Activated CD4-positive, alpha-beta T cell treated with anti-CD3 and anti-CD28 coated beads, Interleukin-2, amount 50 U/mL, for 1 hour (primary cell): ENCODE results near the gene MPZL1.

Source experiments
- DNase-seq: peaks from one replicate; pipeline ENCODE4 v3.0.0-alpha.2; 2020

MPZL1 gene

DNA sequence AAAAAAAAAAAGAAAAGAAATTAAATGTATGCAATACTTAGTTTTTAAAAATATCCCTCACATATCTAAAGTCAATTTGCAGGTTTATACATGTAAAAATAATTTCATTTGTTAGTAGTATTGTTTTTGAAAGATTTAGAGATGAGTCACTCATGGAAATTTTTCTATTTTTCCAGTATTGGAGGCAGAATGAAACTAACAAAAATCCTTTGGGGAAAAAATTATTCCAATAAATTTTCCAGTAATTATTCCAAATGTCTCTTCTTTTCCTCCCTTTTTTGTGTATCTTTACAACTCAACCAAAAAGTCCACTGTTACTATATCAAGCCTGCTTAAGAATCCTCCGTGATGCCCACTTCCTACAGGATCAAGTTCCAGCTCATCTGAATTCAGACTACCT lies 29.9 kb downstream of the MPZL1 start:
- no peak for DNase-seq

DNA sequence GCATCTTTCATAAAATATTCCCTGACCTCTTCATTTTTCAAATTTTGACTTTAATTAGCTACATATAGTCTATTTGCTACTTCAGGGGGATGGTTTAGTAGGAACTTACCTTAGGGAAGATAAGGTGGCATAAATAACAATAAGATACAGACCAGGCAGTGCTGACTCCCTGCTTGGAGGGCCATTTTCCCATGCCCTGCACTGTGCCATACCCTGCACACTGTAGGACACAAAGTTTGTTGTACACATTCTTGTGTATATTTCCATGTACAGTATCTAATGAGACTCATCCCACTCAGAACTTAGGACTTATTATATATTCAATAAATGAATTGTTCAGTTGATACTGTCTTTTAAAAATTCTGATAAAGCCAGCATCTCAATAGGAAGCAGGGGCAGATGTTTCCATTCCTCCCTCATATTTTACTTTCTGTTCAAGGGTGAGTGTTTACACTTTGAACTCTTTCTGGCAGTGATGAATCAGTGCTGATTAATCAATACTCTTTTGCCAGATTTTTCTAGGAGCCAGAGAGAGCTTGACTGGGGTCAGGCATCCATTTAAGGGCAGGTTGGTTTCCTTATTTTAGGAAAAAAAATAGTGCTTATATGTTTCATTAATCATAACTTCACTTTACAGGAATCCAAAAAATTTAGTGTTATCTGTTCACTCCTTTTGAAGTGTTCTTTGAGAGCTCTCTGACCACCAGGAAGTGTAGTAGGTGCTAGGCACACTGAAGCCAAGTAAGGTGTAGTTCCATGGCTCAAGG lies 30.6 kb downstream of the MPZL1 start:
- no peak for DNase-seq

DNA sequence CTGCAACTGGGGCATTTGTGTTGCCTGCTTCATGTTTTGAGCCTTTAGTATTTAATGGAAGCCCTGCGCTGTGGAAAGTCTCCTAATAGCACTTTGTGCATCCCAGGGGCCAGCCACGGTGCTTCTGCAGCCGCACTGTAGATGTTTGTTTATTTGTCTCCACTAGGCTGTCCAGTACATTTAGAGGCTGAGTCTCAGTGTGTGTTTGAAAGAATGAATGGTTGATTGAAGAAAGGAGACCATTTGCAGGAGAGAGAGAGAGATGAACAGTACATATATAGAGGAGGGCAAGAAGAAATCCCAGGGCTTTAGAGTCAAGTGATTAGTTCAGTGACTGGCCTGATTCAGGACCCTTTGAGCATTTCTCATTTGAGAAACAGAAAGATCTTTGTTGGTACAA lies 33.9 kb downstream of the MPZL1 start:
- no peak for DNase-seq

DNA sequence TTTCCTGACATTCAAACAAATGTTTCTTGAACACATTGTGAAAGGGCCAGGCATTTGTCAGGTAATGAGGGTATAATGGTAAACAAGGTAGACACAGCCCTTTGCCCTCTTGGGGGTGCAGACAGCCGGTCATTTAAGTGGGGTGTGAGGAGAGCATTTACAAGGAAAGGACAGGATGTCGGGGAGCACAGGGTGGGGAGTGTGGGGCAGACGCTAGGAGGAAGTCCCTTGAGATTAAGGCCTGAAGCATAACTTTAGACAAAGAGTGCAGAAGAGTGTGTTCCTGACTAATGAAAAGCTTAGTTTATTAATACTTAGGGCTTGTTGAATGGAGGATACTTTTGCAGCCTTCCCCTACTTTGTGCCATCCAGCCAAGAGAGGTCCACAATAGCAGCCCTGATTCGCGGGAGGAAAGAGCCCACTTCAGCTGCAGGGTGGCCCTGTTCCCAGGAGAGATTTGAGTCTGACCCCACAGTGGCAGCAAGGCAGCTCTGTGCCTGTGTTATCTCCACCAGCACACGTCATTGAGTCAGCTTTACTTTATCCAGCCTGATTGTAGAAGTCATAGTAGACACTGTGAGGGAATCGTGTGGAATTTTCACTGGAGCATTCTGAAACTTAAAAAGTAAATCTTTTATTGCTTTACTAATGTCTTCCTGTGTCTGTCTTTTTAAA lies 35.1 kb downstream of the MPZL1 start:
- DNase-seq = no peak

DNA sequence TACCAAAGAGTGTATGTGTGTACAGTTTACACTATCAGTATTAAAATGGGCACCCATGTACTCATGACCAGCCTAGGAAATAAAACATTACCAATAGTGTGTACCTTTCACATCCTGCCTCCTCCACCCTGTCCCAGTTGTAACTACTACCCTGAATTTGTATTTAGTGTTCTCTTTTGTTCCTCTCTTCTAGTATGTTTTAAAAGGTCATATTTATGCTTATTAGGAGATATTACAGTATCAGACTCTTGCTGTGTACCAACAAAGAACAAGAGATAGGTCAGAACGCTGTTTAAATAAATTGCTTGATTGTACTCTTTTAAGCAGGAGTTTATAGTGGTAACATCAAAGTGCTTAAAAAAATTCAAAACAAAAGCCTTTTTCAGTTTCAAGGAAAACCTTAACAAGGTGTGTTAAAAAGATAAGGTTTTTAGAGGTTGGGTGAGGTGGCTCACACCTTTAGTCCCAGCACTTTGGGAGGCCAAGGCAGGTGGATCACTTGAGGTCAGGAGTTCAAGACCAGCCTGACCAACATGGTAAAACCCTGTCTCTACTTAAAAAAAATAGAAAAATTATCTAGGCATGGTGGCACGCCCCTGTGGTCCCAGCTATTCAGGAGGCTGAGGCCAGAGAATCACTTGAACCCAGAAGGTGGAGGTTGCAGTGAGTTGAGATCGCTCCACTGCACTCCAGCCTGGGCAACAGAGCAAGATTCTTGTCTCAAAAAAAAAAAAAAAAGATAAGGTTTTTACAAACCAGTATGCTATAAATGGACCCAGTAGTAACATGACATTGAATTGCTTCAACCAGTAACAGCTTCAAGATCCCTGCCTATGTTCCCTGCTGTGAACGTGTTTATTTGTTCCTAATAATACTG lies 35.9 kb downstream of the MPZL1 start:
- DNase-seq = no peak

DNA sequence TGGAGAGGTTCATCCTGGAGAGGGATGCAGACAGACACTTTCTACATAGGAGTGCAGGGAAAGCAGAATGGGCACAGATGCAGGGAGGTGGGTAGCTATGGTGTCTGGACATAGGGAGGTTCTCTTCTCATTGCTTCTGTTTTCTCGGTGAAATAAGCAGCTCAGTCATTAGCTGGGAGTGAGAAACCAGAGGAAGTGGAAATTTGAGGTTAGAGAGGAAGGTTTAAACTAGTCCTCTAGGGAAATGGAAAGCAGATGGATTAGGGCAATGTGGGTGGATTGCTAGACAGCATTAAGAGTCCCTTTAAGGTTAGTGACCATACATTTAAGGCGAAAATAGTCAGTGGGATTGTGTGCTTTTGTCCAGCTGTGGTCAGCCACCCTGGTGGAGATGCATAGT lies 39.6 kb downstream of the MPZL1 start:
- no peak for DNase-seq

DNA sequence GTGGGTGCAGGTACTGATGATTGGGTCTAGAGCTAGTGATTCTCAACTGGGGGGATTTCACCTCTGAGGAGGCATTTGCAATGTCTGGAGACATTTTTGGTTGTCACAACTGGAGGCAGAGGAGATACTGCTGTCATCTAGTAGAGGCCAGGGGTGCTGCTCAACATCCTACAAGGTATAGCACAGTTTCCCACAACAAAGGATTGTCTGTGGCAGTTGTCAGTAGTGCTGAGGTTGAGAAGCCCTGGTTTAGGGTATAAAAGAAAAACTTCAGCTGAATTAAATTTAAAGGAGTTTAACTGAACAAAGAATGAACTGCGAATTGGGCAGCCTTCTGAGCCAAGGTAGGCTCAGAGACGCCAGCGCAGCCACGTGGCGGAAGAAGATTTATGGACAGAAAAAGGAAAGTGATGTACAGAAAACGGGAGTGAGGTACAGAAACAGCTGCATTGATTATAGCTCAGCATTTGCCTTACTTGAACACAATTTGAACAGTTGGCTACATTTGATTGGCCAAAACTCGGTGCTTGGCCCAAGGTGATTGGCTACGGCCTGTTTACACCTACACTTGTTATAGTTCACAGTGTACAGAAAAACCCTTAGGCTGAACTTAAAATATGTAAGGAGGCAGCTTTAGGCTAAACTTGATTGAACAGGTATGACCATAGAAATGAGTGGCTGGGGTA lies 40.4 kb downstream of the MPZL1 start:
- DNase-seq = no peak

DNA sequence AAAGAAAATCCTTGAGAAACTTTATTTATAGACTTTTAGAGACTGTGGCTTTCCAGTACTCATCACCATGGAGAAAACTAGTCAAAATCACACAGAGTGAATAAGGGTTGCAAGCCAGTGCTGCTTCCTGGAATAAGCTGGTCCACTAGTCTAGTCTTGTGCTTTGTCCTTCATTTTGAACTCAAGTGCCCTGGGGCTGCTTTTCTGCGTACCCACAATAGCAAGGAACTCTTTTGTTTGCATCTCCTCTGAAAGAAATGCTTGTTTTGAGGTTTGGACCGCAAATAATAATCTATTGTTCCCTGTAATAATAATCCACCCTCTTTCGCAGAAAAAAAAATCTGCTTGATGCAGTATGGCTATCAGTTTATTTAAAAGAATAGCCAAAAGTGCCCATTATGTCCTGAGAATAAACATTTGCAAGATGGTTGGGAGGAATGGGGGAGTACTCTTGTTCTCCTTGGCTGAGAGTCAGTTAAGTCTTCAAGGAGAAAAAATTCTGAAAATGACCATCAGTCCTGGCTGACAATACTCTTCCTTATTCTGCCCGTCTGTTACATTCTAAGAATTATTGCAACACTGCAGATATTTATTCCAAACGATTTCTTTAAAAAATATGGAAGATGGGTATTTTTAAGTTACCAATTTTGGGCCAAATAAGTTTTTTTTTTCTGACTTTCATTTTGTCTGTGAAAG lies 41.9 kb downstream of the MPZL1 start:
- no peak for DNase-seq

DNA sequence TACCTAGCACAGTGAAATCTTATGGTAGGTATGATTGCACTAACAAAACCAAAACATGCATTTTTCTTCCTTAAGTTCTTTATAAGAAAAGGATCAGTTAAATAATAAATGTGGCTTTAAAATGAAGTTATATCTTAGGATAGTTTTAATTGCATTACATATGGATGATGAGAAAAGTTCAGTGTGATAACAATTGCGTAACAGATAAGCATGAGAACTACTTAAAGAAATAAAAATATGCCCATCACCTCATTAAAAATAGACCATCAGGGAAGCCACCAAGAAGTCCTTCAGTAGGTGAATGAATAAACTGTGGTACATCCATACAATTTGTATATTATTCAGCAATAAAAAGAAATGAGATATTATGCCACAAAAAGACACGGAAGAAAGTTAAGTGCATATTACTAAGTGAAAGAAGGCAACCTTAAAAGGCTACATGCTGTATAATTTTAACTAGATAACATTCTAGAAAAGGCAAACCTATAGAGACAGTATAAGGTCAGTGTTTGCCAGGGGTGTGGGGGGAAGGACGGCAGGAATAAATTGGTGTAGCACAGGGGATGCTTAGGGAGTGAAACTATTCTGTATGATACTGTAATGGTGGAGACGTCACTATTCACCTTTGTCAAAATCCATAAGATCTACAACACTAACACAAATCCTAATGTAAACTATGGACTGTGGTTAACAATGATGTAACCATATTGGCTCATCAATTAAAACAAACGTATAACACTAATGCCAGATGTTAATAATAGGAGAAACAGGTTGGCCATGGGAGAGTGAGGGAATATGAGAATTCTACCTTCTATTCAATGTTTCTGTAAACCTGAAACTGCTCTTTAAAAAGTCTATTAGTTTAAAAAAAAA lies 42.9 kb downstream of the MPZL1 start:
- no peak for DNase-seq

DNA sequence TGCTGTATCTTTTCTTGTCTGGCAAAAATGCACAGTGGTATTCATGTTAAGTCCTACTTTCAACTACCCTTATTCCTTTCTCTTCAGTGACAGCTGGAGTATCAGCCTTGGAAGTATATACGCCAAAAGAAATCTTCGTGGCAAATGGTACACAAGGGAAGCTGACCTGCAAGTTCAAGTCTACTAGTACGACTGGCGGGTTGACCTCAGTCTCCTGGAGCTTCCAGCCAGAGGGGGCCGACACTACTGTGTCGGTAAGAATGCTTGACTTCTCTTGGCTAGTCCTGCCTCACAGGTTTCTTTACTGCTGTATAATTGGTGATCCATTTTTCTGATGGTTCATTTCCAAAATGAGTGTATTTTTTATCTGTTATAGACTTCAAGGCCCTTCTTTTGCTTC lies 43.7 kb downstream of the MPZL1 start:
- DNase-seq = no peak

DNA sequence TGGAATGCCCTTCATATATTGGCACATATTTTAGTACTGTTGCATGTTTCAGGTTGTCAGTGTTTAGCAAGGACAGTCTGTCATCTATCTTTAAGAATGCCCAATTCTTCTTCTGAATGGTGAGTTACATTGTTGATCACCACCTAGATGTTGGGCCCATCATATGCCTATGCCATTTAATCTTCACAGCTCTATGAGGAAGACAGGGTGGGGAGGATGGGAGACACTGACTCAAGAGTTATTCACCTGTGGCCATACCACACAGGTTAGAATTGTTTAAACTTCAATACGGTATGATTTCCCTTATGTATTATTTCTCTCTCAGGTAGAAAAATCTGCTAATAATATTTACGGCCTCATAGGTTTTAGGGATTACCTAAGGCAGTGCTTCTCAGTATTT lies 44.8 kb downstream of the MPZL1 start:
- DNase-seq = no peak

DNA sequence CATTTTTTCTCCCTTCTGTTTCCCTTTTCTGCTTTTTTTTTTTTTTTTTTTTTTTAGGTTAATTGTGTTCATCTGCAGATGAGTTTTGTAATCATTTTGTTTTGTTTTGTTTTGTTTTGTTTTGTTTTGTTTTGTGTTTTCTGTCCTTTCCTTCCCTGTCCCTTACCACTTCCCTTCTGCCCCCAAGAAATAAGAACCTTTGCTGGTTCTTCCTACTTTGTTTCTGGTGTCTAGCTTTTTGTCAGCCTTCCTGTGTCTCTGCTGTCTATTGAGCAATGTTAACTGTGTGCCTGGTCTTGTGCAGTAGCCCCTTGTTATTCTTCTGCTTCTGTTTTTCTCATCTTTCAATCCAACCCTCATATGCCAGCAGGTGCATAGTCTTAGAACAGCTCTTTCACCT lies 46.0 kb downstream of the MPZL1 start:
- no peak for DNase-seq

DNA sequence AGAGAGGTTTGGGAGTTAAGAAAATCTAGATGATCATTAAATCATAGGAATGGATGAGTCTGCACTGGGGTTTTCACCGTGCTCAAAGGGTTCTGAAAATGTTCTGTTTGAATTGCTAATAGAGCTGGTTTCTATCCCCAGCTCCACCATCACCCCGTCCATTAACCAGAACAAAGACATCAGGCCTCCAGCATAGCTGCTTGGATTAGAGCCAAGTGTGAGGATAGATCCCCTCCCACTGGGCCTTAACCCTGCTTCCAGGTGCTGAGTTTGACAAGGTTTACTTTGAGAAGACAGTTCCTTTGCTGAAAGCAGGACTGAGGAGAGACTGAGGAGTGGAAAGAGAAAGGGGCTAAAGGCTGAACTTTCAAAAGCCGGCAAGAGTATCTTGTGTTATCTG lies 48.3 kb downstream of the MPZL1 start:
- DNase-seq = no peak

DNA sequence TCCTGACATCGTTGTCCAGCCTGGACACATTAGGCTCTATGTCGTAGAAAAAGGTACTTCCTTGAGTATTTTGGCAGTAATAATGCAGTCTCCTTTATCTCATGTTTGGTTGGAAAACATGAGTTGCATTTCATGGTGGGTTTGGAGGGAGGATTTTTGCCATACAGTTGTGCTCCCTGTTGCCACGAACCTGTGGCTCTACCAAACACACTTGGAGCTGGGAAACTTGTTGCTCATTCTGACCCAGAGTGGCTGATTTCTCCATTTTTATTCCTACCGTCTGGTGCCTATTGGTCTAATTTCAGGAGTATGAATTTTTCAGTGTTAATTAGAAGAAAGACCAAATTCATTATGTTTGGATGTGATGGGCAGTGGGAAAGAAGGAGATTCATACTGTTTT lies 50.7 kb downstream of the MPZL1 start:
- DNase-seq = no peak

DNA sequence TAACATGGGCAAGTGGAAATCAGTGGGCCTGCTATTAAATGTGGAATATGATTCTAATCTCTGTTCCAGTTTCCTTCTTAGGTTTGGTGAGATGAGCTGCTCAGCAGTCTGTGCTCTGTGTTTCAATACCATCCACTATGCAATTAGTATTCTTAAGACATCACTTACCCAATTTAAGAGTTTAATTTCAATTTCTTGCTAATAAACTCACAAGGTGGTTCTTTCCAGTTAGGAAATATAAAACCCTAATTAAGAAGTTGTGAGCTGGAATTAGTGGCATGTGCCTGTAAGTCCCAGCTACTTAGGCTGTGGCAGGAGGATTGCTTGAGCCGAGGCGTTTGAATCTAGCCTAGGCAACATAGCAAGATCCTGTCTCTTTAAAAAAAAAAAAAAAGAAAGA lies 51.7 kb downstream of the MPZL1 start:
- no peak for DNase-seq

DNA sequence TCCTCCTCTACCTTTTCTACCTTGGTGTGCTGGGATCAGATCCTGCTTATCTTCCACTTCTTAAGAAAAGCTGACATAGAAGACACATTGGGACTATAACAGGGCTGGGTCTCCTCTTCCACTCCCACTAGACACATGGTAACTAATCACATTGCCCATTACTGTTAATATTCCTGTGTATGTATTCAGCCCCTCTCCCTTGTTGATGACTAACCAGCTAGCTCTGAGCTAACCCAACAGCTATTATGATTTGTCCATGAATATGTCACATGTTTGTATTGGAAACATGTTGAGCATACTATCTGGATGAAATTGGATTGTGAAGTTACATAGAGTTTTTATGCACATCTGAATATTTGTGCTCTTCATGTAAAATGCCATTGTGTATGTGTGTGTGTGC lies 52.9 kb downstream of the MPZL1 start:
- no peak for DNase-seq

DNA sequence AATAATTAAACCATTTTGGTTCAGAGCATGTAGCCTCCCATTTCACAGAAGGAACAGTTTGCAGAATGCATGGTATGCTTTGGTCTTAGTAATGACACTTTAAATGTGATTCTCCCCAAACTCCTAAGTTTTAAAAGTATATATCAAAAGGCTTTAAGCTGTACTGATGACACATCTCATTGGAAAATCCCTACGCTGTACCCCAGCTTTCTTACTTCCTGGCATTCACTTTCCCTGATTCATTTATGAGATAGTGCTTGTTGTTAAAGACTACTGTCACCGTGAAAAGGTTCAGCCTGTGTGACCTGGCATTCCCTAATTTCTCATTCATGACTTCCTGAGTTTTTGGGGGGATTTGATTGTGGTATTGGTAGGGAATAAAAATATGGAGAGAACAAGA lies 53.4 kb downstream of the MPZL1 start:
- DNase-seq = no peak

DNA sequence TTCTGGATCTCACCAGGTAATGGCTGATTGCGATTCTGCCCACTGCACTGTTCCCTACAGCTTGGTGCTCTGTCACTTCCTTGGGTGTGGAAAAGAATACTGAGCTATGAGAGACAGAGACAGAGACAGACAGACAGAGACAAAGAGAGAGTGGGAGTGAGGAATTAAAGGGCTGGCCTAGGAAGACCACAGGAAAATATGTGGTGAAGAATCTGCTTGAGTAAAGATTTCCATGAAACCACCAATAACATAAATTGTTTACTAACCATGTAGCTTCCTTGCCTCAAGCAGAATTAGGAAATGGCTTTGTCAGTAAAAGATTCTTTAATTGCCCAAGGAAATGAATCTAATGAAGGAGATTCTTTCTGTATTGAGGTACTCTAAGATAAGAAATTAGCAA lies 54.4 kb downstream of the MPZL1 start:
- DNase-seq = no peak

DNA sequence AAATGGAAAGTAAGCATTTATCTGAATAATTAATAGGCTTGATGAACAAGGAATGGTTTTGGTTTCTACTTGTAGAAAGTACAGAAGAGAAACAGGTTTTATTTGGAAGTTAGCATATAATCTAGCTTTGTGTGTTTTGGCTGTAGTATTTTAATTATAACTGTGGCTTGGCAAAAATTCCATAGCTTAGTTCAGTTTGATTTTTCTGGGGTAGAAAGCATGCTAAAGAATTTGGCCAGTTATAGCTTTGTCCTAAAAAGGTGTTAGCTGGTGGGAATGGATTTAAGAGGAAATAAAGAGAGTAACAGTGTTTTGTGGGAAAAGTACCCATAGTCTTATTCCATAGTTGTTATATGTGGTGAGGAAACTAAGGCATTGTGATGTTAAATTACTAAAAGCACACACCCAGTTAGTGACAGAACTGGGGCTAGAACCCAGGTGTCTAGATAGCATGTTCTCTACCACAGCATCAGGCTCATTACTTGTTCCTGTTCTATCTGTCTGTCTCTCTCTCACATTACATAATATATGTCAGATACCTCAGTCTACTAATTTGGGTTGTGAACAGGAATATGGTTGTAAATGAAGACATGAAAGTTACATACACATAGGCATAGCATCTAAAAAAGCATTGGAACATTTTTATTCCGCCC lies 55.0 kb downstream of the MPZL1 start:
- no peak for DNase-seq

DNA sequence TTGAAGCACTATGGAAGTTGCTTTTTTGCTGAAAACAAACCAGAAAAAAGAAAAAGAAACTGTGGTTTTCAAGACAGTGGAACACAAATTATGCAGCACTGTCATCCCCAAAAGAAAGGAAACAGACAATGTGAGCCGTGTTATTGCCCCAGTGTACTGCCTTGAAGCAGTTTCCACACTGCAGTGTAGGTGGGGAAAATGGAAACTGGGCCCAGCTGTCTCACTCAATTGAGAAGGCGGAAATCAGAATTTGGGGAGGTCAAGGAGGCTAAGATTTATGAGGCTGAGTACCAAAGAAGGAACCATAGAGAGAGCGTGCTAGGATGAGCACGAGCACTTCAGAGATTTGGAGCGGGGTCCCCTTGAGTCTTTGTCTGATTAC lies 55.5 kb downstream of the MPZL1 start:
- DNase-seq = no peak

DNA sequence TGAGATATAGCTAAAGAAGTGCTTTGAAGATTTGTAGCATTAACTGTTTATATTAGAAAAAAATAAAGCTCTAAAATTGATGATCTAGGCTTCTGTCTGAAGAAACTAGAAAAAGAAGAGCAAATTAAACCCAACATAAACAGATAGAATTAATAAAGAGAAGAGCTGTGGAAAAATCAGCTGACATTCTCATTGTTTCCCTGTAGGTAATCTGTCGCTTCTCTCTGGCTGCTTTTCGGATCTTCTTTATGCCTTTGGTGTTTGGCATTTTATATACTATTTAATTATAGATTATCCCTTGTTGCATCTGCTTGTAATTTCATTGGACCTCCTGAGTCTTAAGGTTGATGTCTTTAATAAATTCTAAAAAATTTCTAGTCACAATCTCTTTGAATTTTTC lies 59.8 kb downstream of the MPZL1 start:
- no peak for DNase-seq
